HepG2 (cell line): ENCODE results near the gene RIPOR3. TPM values are rescaled to one million over a fixed set of nuclear protein-coding genes. Genes with fewer than 3 reads are reported as not detected.

Source experiments
- CREB1 ChIP-seq, 2 experiments: fragments of 450-650 bp in 1 of 2; IDR thresholded peaks; 2 replicates each; pipeline ENCODE4 v1.6.1; 2016 to 2017; ENCODE audit warnings: control low read depth in 1 of 2, mild to moderate bottlenecking in 1 of 2, missing compliant biosample characterization in 1 of 2, missing genetic modification characterization in 1 of 2
- DMAP1 ChIP-seq: IDR thresholded peaks from 2 replicates; pipeline ENCODE4 v1.6.1; 2016
- FOSL1 ChIP-seq: sonication (generic); formaldehyde crosslinking; IDR thresholded peaks from 2 replicates; pipeline ENCODE4 v1.9.0; 2021; ENCODE audit warnings: missing genetic modification reagents, borderline replicate concordance
- GFI1 ChIP-seq: sonication (generic); formaldehyde crosslinking; IDR thresholded peaks from 2 replicates; pipeline ENCODE4 v1.5.0; 2020; ENCODE audit warnings: missing genetic modification reagents, mild to moderate bottlenecking, borderline replicate concordance
- HMG20A ChIP-seq: IDR thresholded peaks from 2 replicates; pipeline ENCODE4 v1.6.1; 2016; ENCODE audit warnings: borderline replicate concordance
- HNF1A ChIP-seq, 2 experiments: sonication (generic) in 1 of 2; formaldehyde crosslinking in 1 of 2; IDR thresholded peaks; 2 replicates each; pipeline versions ENCODE4 v1.4.0 to v1.6.1; 2016 to 2020; ENCODE audit warnings: borderline replicate concordance in 1 of 2, low read depth in 1 of 2, mild to moderate bottlenecking in 1 of 2, missing genetic modification reagents in 1 of 2
- MEIS2 ChIP-seq: sonication (generic); formaldehyde crosslinking; IDR thresholded peaks from 2 replicates; pipeline ENCODE4 v1.9.0; 2021; ENCODE audit warnings: mild to moderate bottlenecking, missing genetic modification reagents
- NPAS2 ChIP-seq: sonication (generic); formaldehyde crosslinking; IDR thresholded peaks from 2 replicates; pipeline ENCODE4 v1.8.0; 2022; ENCODE audit warnings: mild to moderate bottlenecking, missing genetic modification reagents, borderline replicate concordance
- NR2C2 ChIP-seq: sonication (generic); formaldehyde crosslinking; IDR thresholded peaks from 2 replicates; pipeline ENCODE4 v1.4.0; 2020; ENCODE audit warnings: missing genetic modification reagents, mild to moderate bottlenecking, moderate library complexity, borderline replicate concordance
- RARA ChIP-seq: IDR thresholded peaks from 2 replicates; pipeline ENCODE4 v1.6.1; 2016; ENCODE audit warnings: missing genetic modification reagents, missing compliant biosample characterization
- XRCC5 ChIP-seq: fragments of 200-400 bp; formaldehyde crosslinking; optimal IDR thresholded peaks from 2 replicates; pipeline ENCODE3; 2017; ENCODE audit warnings: mild to moderate bottlenecking, low read length
- YY1 ChIP-seq: IDR thresholded peaks from 2 replicates; pipeline ENCODE4 v1.6.1; 2011; ENCODE audit warnings: low read length, low read depth, moderate library complexity, mild to moderate bottlenecking; ENCODE audit not compliant: insufficient read depth, insufficient replicate concordance
- ZFP91 ChIP-seq: sonication (generic); formaldehyde crosslinking; IDR thresholded peaks from 2 replicates; pipeline ENCODE4 v1.9.0; 2022; ENCODE audit warnings: missing genetic modification reagents, mild to moderate bottlenecking, borderline replicate concordance
- ZMYM2 ChIP-seq: sonication (generic); formaldehyde crosslinking; IDR thresholded peaks from 2 replicates; pipeline ENCODE4 v1.8.0; 2022; ENCODE audit warnings: mild to moderate bottlenecking, missing genetic modification reagents
- ZNF10 ChIP-seq: sonication (generic); formaldehyde crosslinking; IDR thresholded peaks from 2 replicates; pipeline ENCODE4 v1.4.0; 2020; ENCODE audit warnings: mild to moderate bottlenecking, low read depth, missing genetic modification reagents, borderline replicate concordance
- ZNF879 ChIP-seq: sonication (generic); formaldehyde crosslinking; IDR thresholded peaks from 2 replicates; pipeline ENCODE4 v1.8.1; 2023; ENCODE audit warnings: missing genetic modification reagents
- polyA plus RNA-seq, 8 experiments: library from polyadenylated mRNA; depleted of rRNA in 3 of 8; stranded (reverse) in 7 of 8; unstranded in 1 of 8; fragments of >200 nt; fragmentation: Illumina TruSeq in 4 of 8; extraction: Trizol in 4 of 8; gene quantifications; 2 replicates each; pipeline versions ENCODE4 v1.2.1 to v1.2.3, GENCODE V29; 2011 to 2016; ENCODE audit warnings: low read depth in 4 of 8, missing spikeins in 1 of 8, mixed read lengths in 1 of 8; ENCODE audit not compliant: insufficient read depth in 1 of 8
- total RNA-seq, 5 experiments: library from RNA; depleted of rRNA; stranded (reverse); fragments of >200 nt; fragmentation: Illumina TruSeq; extraction: Trizol; gene quantifications; 2 replicates each; pipeline ENCODE4 v1.2.3, GENCODE V29; 2016; ENCODE audit warnings: low read depth in 1 of 5
- TF ChIP-seq, protein P1 (sequence below): sonication (generic); formaldehyde crosslinking; conservative IDR thresholded peaks from 2 replicates; pipeline ENCODE4 v1.8.0; 2022; ENCODE audit warnings: mild to moderate bottlenecking, moderate library complexity, missing genetic modification reagents
- TF ChIP-seq, protein P2 (sequence below): sonication (generic); formaldehyde crosslinking; IDR thresholded peaks from 2 replicates; pipeline ENCODE4 v1.5.0; 2020; ENCODE audit warnings: missing genetic modification reagents

RIPOR3 gene
- total and polyA plus RNA-seq, 2 of the 13 experiments (the other 11 are each of a cell fraction or from before 2014, with no cell fraction given) = 0.18 TPM; not detected in 1

- TF ChIP-seq ZFP91 (peak; percentile 92), MEIS2 (CRISPR knock-in tag) (peak; percentile 85; the same call in 1 of the 2 replicates), YY1 (peak; percentile 44), FOSL1 (CRISPR knock-in tag) (peak; percentile 98), NR2C2 (peak; percentile 79), RARA (CRISPR knock-in tag) (peak; percentile 97), HNF1A (IDR thresholded peaks at IDR 0.05; ENCODE audit: low read depth) (peak; percentile 73; the same call in 1 of the 2 replicates), HNF1A (CRISPR knock-in tag; IDR thresholded peaks at IDR 0.05; ENCODE audit: borderline replicate concordance) (peak; percentile 84; the same call in 1 of the 2 replicates), HMG20A (CRISPR knock-in tag) (peak; percentile 95; the same call in 1 of the 2 replicates), GFI1 (CRISPR knock-in tag) (peak; percentile 82), ZNF879 (CRISPR knock-in tag) (0 out of 2 replicates have a peak, but pooled peaks have one; percentile 72), NPAS2 (CRISPR knock-in tag) (no peak), DMAP1 (CRISPR knock-in tag) (peak; percentile 91), XRCC5 (no peak), ZNF10 (CRISPR knock-in tag) (no peak), ZMYM2 (CRISPR knock-in tag) (peak; percentile 48; the same call in 1 of the 2 replicates), CREB1 (IDR thresholded peaks at IDR 0.05) (no peak), CREB1 (CRISPR knock-in tag; IDR thresholded peaks at IDR 0.05) (no peak; the same call in 1 of the 2 replicates)
- TF ChIP-seq, protein P1, sequence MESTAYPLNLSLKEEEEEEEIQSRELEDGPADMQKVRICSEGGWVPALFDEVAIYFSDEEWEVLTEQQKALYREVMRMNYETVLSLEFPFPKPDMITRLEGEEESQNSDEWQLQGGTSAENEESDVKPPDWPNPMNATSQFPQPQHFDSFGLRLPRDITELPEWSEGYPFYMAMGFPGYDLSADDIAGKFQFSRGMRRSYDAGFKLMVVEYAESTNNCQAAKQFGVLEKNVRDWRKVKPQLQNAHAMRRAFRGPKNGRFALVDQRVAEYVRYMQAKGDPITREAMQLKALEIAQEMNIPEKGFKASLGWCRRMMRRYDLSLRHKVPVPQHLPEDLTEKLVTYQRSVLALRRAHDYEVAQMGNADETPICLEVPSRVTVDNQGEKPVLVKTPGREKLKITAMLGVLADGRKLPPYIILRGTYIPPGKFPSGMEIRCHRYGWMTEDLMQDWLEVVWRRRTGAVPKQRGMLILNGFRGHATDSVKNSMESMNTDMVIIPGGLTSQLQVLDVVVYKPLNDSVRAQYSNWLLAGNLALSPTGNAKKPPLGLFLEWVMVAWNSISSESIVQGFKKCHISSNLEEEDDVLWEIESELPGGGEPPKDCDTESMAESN (CRISPR knock-in tag) = peak; percentile 97
- TF ChIP-seq, protein P2, sequence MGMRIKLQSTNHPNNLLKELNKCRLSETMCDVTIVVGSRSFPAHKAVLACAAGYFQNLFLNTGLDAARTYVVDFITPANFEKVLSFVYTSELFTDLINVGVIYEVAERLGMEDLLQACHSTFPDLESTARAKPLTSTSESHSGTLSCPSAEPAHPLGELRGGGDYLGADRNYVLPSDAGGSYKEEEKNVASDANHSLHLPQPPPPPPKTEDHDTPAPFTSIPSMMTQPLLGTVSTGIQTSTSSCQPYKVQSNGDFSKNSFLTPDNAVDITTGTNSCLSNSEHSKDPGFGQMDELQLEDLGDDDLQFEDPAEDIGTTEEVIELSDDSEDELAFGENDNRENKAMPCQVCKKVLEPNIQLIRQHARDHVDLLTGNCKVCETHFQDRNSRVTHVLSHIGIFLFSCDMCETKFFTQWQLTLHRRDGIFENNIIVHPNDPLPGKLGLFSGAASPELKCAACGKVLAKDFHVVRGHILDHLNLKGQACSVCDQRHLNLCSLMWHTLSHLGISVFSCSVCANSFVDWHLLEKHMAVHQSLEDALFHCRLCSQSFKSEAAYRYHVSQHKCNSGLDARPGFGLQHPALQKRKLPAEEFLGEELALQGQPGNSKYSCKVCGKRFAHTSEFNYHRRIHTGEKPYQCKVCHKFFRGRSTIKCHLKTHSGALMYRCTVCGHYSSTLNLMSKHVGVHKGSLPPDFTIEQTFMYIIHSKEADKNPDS (CRISPR knock-in tag) = no peak
These were observed 45.9 kb downstream of the RIPOR3 start (continued) for GRCh38 chr20:50645253-50646068.
